BE2C (cell line): ENCODE results near the gene PLXDC2.

Experiments
- DNase-seq: peaks from one replicate; pipeline ENCODE4 v3.0.0-alpha.2; 2020
- H3K27me3 ChIP-seq: fragments of 250-450 bp; sonication (Bioruptor Pico); 2 replicates; pipeline ENCODE4 v1.5.1; 2020; ENCODE audit warnings: mild to moderate bottlenecking
- H3K36me3 ChIP-seq: fragments of 250-450 bp; sonication (Bioruptor Pico); 2 replicates; pipeline ENCODE4 v1.5.1; 2020; ENCODE audit warnings: mild to moderate bottlenecking
- H3K4me1 ChIP-seq: fragments of 250-450 bp; sonication (Bioruptor Pico); 2 replicates; pipeline ENCODE4 v1.5.1; 2020
- H3K4me3 ChIP-seq: 2 replicates; pipeline ENCODE4 v1.5.1; 2011; ENCODE audit warnings: low read depth, low read length
- H3K9me3 ChIP-seq: fragments of 250-450 bp; sonication (Bioruptor Pico); 2 replicates; pipeline ENCODE4 v1.5.1; 2020
- CTCF ChIP-seq: IDR thresholded peaks from 2 replicates; pipeline ENCODE4 v1.5.1; 2012; ENCODE audit warnings: mild to moderate bottlenecking, low read depth, low read length

PLXDC2 gene

GRCh38 chr10:19930936-19931893 lies 115.0 kb downstream of the PLXDC2 start:
- no peak for DNase-seq
- no peaks in the 10 kb centered on the region for H3K36me3 ChIP-seq
- no peak overlapping the region for H3K4me3 ChIP-seq
- H3K4me1 ChIP-seq: 0 out of 2 replicates have a peak, but pooled peaks cover 3% of the 10 kb centered on the region
- no peak for TF ChIP-seq CTCF
- no peaks in the 10 kb centered on the region for H3K27me3 ChIP-seq
- no peaks in the 10 kb centered on the region for H3K9me3 ChIP-seq

GRCh38 chr10:19931894-19932590 lies 115.8 kb downstream of the PLXDC2 start:
- Histone ChIP-seq H3K36me3 (no peaks in the 10 kb centered on the region), H3K4me1 (0 out of 2 replicates have a peak, but pooled peaks cover 3% of the 10 kb centered on the region), H3K27me3 (no peaks in the 10 kb centered on the region), H3K4me3 (no peak overlapping the region), H3K9me3 (no peaks in the 10 kb centered on the region)
- TF ChIP-seq CTCF: no peak
- DNase-seq: no peak

- no peak for TF ChIP-seq CTCF
- Histone ChIP-seq H3K9me3 (no peaks in the 10 kb centered on the region), H3K27me3 (no peaks in the 10 kb centered on the region), H3K4me3 (no peak overlapping the region), H3K4me1 (0 out of 2 replicates have a peak, but pooled peaks cover 3% of the 10 kb centered on the region), H3K36me3 (no peaks in the 10 kb centered on the region)
- no peak for DNase-seq
Measured at GRCh38 chr10:19932806-19933371, 116.7 kb downstream of the PLXDC2 start.

GRCh38 chr10:19933772-19934171 lies 117.5 kb downstream of the PLXDC2 start:
- no peaks in the 10 kb centered on the region for H3K27me3 ChIP-seq
- no peak for TF ChIP-seq CTCF

GRCh38 chr10:19935176-19935575 lies 118.9 kb downstream of the PLXDC2 start:
- TF ChIP-seq CTCF: no peak
- H3K4me3 ChIP-seq: no peak overlapping the region
- no peaks in the 10 kb centered on the region for H3K27me3 ChIP-seq
- H3K36me3 ChIP-seq: no peaks in the 10 kb centered on the region
- 0 out of 2 replicates have a peak, but pooled peaks cover 3% of the 10 kb centered on the region for H3K4me1 ChIP-seq
- no peaks in the 10 kb centered on the region for H3K9me3 ChIP-seq
- DNase-seq: peak; percentile 42

More at GRCh38 chr10:19933772-19934171, 117.5 kb downstream of the PLXDC2 start:
- Histone ChIP-seq H3K36me3 (no peaks in the 10 kb centered on the region), H3K9me3 (no peaks in the 10 kb centered on the region), H3K4me3 (no peak overlapping the region), H3K4me1 (0 out of 2 replicates have a peak, but pooled peaks cover 3% of the 10 kb centered on the region)
- no peak for DNase-seq
